ENCODE data around the gene NR3C2.
"Not testable (repeated sequence)": the region's sequence is repeated elsewhere in the genome, so short reads cannot be mapped to it uniquely, and the experiment has no call there.

Gene NR3C2

DNA sequence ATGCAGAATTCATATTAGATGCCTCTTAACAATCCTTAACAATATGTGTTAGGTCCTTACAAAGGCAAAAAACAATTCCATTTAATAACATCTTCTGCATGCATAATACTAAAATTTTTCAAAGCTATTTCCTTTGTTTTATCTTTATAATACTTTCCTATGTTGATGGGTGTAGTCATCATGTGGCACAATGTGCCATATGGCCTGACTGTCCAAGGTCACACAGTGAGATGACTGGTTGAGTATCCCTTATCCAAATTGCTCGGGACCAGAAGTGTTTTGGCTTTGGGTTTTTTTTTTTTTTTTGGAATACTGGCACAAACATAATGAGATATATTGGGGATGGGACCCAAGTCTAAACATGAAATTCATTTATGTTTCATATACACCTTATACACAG, 77.7 kb downstream of the NR3C2 start:
- DNase-seq, result no peak

DNA sequence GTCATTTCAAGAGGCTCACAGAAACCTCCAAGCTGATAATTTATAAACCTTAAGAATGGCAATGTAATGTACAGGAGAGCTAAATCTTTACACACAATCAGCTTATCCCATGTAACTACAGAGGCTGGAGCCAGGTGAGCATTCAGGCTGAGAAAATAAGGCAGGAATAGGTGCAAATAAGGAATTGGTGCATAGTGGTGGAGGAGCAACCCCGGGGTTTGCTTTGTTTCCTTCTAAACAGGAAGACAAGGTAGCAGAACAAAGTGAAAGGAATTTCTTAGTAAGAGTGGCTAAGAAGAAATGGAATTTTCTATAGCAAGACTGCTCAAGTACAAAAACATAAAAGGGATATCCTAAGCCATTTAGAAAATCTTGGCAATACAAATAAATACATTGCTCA, 82.4 kb downstream of the NR3C2 start:
- DNase-seq, result no peak

DNA sequence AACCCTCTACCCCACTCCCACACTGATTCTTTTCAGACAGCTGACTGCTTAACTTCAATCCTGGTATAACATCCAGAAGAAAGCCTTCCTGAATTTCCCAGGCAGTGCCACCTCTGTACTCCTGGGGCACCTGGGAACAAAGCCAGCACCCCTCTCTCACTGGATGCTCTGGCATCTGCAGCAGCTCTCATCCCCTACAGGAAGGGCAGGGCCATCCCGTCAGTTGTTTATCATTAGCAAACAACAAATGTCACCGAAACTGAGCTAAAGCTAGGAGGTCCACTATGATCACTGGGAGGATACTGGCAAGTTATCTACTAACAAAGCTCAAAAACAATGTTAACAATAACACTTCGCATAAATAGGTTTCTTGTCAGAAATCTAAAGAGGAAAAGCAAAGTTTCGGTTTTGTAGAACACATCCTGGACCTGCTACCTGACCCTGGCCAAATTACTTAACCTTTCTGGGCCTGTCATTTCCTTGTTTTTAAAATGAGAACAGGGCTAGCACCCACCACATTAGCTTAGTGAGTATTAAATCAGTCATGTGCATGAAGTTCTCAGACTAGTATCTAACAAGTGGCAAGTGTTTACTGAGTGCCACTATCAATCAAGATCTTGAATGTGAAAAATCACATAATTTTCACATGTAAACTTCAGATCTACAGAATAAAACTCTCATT, 86.6 kb downstream of the NR3C2 start:
- DNase-seq, result no peak

DNA sequence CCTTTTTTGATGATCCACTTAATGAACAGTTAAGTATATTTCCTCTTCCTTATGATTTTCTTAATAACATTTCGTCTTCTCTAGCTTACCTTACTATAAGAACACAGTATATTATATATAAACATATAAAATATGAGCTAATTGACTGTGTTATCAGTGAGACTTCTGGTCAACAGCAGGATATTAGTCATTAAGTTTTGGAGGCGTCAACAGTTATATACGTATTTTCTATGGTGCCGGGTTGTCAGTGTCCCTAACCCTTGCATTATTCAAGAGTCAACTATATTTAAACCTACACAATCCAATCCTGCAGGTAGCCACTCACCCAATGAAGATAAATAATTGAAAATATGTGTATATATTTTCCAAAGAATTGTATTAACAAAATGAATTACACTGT, 88.0 kb downstream of the NR3C2 start:
- DNase-seq, result no peak

DNA sequence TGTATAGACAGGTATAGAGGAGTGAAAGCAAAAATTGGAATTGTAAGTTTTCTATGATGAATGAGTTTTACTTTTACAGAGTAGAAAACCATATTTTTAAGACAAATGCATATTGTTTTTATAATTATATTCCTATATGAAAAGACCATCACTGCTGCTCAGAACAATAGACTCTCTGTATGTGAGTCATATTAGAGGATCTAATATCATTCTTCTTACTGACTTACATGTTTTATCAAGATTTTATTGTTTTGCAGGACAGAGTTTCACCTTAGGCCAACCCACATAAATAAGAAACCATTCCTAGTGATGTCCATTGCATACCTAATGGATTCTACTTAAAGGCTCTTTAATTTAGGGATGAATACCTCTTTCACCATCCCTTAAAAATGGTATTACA, 88.6 kb downstream of the NR3C2 start:
- no peak for DNase-seq

DNA sequence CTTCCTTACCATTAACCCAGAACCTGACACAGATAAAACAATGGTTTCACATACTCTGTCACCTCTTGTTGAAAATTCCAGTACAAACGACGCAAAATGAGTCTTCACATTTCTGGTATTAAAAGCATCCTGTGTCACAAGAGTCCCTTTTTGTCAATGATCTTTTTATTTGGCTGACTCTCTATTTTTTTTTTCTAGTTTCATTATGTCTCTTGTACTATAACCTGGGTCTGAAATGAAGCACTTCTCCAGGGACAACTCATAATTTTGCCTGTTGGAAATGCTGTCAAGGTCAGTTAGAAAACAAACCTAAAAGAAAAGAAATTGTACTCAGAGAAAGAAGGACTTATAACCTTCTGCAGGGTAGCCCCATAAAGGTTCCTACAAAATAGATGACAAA, 93.1 kb downstream of the NR3C2 start:
- no peak for DNase-seq

DNA sequence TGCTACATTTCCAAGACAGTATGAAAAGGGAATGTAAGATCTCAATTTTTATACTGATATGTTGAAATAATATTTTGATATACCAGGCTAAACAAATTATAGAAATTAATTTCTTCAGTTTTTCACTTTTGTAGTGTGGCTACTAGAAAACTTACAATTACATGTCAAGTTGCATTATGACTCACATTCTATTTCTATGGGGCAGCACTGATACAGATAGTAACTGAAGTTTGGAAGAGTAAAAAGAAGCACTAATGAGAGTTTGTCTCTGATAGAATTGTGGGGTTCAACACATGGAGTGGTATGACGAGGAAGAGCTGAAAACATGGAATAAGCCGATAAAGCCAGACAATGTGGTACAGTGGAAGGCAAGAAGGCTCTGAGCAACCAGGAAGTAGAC, 95.6 kb downstream of the NR3C2 start:
- DNase-seq, result no peak

DNA sequence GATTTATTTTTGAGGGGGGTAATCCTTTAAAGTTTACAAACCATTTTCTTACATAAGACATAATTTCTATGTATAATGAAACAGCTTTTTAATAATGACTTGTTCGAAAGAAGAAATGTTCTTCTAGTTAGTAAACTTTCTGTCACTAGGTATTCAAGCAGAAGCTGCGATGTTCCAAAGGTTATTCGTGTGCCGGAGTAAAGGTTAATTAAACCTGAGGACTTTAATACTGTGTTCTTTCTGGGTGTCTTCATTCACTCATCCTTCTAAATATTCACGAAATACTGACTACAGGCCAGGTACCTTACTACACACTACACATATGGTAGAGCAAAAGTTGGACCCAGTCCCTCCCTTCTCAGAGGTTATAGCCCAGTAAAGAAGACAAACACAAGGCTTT, 96.7 kb downstream of the NR3C2 start:
- DNase-seq, result no peak

DNA sequence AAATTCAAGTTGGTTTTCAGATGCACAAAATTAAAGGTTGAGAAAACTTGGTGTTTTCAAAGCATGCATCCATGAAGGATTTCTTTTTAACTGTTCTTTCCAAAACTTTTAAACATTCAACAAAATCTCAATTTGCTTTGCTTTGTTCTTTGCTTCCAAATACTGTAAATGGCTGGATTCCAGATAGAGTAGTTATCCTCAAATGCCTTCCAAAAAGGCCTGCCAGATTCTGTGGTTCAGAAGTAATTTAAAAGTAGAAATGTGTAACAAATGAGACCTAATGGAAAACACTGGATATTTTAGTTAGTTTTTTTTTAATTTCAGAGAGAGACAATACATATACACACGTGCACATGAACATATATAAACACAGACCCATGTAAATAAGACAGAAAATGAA, 97.3 kb downstream of the NR3C2 start:
- DNase-seq, result no peak

DNA sequence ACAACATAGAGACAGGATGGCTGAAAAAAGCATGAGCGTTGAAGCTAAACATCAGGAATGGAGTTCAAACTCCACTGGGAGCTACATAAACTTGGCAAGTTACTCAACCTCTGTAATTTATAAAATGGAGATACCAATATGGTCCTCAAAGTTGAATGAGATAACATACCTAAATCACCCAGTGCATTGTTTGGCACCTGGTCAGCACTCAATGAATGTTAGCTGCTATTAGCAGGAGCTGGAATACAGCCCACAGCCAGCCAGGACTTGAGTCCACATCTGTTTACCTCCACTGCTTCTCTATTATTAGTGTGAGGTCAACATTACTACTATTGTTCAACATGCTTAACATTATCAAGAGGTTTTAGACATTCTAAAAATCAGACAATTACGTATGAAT, 97.9 kb downstream of the NR3C2 start:
- DNase-seq, result no peak

DNA sequence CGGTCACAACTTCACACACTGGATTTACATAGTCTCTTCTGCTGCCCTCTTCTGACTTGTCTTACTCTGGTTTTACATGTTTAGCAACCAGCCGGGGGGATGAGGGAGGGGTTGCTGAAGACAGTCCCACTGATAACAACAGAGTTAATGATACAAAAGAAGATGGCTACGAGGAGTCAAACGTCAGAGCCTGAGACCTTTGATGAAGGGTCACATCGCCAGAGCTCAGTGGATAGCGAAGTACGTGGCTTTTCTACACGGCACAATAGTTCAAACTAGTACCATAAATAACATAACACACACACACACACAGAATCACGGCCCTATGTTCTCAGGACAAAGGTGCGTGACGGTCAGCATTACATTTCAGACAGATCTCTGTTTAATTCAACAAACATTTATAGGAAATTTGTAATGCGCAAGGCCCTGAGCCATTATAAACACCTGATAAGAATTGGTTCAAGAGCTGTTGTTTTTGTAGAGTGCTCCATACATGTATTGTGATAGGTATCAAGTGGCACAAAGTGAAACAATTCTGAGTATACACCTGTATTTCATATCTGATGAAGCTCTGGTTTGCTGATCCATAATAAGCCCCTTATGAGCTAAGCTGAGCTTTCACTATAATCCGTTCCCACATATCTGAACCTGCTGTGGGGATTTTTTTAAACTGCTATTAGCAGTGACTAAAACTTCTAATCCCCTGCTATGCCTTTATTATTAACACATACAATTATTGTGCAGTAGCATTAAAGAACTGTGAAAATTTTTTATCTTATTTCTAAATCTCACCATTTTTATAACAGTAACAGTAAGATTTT, 100.0 kb downstream of the NR3C2 start:
- no peak for DNase-seq

DNA sequence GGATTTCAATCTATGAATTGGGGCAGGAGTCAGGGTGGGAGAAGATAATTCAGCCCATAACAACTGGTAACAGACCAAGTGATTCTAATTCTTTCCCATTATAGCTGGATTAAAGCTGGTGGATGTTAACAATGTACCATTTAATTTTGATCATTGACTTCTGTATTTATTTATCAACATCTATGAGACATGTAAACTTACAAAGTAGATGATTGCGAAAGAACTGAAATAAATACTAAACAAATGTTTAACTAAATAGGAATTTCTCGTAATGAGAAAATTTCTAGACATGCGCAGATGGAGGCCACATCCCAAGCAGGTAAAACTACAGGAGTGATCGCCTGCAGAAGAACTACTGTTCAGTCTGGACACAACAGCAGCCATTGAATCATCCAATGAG, 107.1 kb downstream of the NR3C2 start:
- DNase-seq, result no peak

DNA sequence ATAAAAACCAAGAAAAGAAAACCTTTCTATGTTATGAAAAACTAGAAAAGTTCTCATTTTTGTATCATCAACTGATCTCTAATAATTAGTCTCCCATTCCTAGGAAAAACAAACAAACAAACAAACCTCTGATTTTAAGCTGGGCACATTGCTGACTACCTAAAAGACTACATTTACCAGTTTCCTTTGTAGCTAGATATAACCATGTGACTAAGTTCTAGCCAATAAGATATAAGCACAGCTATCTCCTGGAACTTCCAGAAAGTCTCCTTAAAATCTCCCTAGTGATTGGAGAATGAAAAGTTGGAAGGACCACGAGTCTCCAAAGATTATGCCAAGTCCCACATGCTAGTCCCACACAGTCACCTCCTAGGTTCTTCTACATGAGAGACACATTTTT, 108.9 kb downstream of the NR3C2 start:
- no peak for DNase-seq

DNA sequence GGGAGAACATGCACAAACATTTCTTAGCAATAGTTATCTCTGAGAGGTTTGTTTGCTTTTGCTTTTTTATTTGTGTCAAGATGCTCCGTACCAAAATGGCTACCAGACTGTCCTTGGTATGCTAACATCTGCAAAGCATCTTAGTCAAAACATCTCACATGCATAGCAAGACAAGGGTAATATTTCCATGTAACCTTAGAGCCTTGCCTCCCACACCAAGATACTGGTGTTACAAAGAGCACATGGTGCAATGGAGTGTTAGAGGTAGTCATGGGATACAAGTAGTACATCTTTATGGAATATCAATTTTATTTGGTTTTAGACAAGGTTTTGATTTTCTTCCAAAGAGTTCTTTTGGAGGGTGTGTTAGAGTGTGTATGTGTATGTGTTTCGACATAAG, 109.7 kb downstream of the NR3C2 start:
- no peak for DNase-seq

DNA sequence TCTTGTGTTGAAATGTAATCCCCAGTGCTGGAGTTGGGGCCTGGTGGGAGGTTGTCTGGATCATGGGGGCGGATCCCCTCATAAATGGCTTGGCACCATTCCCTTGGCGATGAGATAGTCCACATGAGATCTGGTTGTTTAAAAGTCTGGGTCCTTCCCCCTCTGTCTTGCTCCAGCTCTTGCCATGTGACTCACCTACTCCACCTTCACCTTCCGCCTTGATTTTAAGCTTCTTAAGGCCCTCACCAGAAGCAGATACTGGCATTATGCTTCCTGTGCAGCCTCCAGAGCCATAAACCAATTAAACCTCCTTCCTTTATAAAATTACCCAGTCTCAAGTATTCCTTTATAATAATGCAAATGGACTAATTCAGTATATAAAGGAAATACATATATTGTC, 111.5 kb downstream of the NR3C2 start:
- DNase-seq, result no peak

DNA sequence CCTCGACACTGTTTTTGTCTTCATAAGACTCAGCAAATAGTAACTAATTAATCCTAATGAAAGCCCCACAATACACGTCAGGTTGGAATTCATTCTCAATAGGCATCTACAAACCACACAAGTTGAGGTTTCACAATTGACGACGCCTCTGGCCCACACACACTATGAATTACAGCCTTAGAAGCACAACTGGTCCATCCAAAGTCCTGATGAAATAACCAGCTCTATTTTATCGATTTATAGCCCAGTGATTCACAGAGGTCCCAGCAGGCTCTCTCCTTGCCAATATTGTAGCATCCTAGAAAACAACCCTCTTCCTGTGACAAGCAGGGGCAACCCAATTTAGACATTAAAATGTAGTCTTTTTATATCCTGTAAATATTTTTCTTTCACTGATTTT, 112.1 kb downstream of the NR3C2 start:
- no peak for DNase-seq

DNA sequence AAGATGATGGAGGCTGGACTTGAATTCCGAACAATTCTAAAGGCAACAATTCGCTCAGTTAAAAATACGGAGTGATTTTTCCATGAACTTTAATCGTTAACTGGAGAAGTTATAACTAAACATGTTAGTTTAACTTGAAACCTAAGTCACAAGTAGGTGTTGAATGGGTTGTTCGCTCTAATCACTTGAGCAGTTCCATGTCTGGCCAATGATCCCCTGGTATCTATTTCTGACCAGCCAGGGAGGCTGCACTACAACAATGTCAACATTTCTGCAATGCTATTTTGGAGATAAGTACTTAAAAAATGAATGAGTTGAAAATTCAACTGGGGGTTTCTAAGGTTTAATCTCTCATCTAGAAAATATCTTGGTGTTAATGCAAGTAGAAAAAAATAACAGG, 112.5 kb downstream of the NR3C2 start:
- DNase-seq, result no peak

DNA sequence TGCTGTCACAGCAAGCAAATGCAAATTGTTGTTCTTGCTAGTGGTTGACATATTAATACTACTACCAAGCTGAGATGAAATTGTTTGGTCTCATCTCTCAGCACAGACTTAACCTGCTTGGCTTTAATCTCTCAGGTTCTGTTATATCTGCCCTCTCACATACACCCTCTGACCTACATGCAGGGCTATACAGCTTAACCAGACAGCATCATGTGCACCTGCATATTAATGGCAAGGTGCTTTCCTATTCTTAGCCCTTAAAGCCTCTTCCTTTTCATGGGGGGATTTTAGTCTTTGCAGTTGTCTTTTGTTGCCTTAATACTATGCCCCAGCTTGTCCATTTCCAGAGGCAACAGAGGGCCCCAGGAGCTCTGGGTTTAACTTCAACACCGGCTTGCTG, 114.5 kb downstream of the NR3C2 start:
- no peak for DNase-seq

DNA sequence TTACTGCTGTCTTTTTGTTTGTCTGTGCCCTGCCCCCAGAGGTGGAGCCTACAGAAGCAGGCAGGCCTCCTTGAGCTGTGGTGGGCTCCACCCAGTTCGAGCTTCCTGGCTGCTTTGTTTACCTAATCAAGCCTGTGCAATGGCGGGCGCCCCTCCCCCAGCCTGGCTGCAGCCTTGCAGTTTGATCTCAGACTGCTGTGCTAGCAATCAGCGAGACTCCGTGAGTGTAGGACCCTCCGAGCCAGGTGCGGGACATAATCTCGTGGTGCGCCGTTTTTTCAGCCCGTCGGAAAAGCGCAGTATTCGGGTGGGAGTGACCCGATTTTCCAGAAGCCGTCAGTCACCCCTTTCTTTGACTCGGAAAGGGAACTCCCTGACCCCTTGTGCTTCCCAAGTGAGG, 118.9 kb downstream of the NR3C2 start:
- DNase-seq, result not testable (repeated sequence)

DNA sequence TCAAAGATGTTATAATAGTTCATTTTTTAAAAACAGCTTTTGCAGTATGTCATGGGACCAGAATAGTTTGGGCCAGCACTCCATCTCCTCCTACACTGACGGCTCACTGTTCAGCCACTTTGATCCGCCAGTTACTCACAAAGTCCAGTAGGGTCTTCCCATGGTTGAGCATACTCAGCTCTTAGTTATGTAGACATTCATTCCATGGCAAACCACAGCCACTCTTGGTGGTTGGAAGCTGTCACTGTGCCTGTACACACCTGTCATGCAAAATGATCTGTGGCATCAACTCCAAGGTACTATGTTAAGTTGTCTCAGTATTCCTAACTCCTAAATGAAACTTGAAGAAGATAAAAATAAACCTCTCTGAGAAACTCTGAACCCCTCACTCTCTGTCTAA, 127.2 kb downstream of the NR3C2 start:
- no peak for DNase-seq

DNA sequence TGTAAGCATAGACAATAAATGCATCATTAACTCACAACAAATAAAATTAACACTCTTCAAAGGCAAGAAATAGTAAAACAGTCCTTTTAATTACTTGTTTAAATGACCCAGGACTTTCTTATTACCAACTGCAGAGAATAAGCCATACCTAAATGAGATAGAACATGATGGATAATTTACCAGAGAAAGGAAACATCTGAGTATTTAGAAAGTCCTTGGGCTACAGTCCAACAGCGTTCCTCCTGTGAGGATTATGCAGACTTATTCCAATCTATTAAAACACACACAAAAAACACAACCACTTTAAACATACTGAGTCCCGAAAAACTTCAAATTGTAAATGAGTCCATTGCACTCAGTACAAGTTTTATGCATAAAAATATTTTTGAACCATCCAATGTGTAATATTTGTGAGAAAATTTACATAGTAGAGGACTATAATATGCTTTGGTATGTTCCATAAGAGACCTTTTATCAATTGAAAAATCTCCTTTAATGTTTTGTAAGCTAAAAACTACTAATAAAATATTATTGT, 129.2 kb downstream of the NR3C2 start:
- no peak for DNase-seq

DNA sequence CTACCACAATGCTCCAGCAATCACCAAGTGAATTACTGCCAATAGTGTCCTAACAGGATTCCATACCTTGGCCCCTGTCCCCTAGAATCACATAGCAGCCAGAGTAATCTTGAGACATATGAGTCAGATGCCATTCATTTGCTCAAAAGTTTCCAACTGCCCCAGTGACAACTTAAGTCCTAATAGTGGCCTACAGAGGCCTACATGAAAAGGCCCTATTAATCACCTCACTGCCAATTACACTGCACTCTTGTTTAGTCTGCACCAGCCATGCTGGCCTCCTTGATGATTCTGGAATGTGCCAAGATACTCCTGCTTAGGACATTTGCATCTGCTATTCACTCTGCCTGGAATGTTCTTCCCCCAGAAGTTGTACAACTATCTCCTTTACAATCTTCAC, 130.7 kb downstream of the NR3C2 start:
- no peak for DNase-seq

DNA sequence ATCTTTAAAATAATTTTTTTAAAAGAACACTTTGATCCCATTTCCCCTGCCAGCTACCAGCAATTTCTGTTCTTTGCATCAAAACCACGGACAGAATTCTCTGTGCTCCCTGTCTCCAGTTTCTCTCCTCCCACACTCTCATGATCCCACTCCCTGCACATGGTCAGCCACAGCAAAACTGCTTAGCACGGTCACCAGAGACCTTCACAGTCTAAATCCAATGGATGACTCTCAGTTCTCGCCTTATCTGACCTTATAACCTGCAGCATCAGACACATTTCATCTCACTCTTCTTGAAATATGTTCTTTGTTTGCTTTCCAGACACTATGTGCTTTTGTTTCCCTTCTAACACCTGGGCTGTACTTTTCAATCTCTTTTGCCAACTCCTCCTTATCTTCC, 131.5 kb downstream of the NR3C2 start:
- no peak for DNase-seq

DNA sequence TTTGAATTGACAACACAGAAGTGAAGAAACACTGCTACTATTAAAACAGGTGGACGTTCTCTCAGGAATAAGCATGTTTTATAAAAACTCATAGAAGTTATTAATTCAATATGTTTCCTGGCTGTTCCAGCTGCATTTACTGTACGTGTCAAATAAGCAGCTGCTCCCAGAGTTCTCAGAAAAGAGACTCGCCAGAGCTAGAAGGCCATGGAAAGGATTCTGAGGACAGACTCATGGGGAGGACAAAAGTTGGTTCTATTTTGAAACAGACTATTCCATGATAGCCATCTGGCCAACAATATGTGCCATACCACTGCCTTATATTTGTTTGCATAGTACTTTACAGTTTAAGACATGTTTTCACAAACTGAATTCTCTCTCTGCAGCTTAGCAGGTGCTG, 136.5 kb downstream of the NR3C2 start:
- DNase-seq, result no peak

DNA sequence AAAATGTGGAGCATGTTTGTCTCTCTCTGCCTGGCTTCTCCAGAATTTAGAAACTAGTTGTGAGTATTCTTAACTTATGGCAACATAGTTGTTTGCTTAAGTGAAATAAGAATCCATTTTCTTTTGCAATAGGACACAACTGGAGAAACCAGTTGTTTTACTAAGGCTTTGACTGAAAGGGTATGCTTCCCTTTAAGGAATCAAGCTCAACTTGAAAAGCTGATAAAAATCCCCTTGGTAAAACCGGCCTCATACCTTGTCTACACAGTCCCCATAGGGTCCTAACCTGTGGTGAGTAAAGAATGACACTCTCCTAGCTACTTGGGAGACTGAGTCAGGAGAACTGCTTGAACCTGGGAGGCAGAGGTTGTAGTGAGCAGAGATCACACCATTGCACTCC, 139.8 kb downstream of the NR3C2 start:
- DNase-seq, result no peak

Measured in T-helper 9 cell (primary cell).